Activated CD4-positive, alpha-beta T cell treated with anti-CD3 and anti-CD28 coated beads, Interleukin-2, Interleukin-6, amounts not matched to agents 100 ng/mL and 50 ng/mL, durations not matched to agents 16 hours and 8 hours (primary cell): ENCODE data around the gene TXK.

Experiments used
- DNase-seq: peaks from one replicate; pipeline ENCODE4 v3.0.0-alpha.2; 2020

The TXK gene

GRCh38 chr4:48133669-48134068 is 381 bp downstream of the TXK start:
- no peak for DNase-seq

DNA sequence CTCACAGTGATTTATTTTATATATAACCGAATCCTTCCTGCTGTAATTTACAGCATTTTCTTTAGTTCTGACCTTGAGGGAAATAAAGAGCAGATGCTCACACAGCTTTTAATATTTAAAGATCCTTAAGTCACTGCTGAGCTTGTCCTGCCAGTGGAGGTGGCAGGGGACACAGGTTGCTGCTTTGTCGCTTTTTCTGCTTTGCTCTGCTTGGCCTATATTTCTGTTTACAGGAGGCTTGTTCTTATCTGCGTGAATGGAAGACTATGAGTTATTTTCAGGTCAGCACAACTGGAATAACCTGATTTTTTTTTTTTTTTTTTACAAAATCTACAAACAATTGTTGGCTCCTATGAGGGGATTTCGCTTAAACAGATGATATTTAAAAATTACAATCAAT is 2.3 kb downstream of the TXK start:
- no peak for DNase-seq

DNA sequence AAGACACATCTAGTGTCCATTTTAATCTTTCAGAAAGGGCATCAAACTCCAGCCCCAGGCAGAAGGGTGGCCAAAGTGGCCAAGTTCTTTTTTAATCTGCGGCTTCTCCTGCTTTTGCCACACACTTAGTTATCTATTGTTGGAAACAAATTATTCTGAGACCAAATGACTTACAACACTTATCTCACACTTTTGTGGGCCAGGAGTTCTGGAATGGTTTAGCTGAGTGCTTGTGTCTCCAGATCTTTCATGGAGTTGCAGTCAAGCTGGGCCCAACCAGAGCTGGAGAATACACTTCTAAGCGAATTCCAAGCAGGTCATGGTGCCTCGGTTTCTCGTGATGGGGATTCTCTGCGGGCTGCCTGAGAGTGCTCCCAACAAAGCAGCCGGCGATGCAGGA is 4.0 kb downstream of the TXK start:
- DNase-seq: no peak

GRCh38 chr4:48129307-48130014 is 4.6 kb downstream of the TXK start:
- peak; percentile 55 for DNase-seq

DNA sequence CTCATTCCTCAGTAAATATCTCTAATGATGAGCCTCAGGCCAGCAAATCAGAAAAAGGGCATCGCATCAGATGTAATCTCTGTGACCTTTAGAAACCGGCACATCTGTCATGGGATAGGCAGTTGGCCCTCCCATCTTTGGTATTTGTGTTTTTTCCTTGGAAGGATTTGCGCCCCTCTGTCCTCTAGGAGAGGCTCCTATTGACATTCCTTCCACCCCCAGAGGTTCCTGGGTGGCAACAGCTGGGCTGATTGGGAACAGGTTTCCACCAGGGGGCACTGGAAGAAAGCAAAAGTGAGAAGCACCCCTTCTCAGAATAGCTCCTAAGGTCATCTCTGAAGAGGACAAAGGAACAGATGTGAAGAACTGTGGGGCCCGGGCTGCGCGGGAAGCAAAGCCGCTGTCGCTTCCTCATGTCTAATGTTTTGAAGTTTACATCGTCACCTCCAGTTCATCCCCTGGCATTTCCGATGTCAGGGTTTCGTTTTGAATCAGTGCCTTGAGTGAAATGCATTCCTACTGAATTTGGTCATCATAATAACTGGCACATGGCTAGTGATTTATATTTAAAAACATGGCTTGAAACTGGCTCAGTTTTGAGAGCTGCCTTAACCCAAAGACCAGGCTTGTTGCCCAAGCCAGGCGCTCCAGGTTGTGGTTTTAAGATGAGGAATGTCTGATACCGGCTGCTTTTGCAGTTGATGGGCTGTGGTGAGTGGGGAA is 6.2 kb downstream of the TXK start:
- DNase-seq: peak; percentile 91

GRCh38 chr4:48127231-48127630 is 6.8 kb downstream of the TXK start:
- DNase-seq: no peak

GRCh38 chr4:48126621-48127020 is 7.4 kb downstream of the TXK start:
- DNase-seq: no peak

- DNase-seq: no peak
These were observed 9.2 kb downstream of the TXK start for GRCh38 chr4:48124870-48125269.

DNA sequence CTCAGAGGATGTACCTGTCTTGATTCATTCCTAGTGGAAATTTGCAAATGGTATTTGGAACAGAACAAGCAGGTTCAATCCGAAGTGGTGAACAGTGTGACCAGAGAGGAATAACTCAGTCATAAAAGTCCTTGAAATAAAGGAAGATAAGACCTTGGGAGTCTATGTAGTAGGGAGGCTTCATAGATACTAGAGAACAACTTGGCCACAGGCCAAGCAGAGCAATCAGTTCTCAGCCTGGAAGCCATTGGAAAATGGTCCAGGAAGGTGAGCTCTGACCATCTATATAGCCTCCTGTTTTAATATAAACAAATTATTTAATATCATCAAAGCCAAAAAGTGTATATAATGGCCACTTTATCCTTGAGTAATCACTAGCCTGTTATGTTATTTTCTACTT is 11.3 kb downstream of the TXK start:
- no peak for DNase-seq

DNA sequence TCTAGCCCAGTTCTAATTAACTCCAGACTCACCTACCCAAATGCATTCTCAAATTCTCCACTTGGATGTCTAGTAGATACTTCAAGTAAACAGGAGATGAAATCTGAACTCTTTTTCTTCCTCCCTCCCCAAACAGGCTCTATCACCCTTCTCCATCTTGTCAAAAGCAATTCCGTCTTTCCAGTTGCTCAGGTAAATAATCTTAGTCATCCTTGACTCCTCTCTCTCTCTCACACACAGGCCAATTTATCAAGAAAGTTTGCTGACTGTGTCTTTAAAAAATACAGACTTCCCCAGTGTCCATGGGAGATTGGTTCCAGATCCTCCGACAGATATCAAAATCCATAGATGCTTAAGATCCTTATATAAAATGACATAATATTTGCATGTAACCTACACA is 12.9 kb downstream of the TXK start:
- DNase-seq: no peak

GRCh38 chr4:48120132-48120531 is 13.9 kb downstream of the TXK start:
- no peak for DNase-seq

DNA sequence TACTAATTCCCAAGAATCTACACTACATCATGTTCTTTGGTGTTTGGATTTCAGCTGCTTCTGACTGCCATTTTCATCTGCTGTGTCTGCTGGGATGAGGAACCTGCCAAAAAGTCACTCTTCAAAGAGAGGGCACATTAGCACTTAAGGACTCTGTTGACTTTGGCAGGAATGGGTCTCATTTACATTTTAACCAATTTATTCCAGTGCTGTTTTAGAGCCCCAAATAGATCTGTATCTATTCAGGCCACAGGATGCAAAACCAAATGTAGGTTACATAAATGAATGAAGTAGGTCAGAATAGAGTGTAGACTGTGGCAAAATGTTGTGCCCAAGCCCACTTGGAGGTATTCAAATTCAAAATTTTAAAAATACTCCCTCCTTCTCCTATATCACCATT is 14.4 kb downstream of the TXK start:
- DNase-seq: no peak

DNA sequence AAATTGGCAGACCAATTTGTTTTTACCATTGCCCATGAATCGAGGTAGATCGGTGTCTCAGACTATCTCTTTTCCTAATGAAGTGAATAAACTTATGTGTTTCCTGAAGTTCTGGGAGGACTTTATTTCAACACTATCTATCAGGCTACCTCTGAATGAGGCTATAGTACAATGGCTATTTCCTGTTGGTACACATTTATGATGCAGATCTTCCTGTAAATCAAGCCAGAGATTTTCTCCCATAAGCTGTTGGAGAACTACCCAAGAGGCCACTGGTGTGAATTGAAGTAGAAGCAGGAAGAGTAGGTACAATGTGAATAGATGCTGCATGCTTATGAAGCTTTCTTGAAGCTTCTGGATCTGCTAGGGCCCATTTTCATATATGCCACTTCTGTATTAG is 16.0 kb downstream of the TXK start:
- DNase-seq: no peak

DNA sequence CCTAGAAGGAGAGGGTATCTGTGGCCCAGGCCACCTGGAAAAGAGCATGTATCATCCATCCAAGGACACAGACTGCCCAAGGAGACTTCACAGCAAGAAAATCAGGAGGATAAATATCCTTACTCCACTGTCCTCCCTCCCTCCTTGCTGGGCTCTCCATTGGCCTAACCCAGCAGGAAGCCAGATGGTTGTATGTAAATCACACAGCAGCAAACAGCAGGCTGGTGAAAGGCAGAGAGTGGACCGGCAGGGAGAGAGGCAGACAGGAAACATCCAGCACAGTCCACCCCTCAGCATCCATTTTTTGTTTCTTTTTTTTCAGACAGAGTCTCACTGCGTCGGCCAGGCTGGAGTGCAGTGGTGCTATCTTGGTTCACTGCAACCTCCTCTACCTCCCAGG is 17.5 kb downstream of the TXK start:
- no peak for DNase-seq

DNA sequence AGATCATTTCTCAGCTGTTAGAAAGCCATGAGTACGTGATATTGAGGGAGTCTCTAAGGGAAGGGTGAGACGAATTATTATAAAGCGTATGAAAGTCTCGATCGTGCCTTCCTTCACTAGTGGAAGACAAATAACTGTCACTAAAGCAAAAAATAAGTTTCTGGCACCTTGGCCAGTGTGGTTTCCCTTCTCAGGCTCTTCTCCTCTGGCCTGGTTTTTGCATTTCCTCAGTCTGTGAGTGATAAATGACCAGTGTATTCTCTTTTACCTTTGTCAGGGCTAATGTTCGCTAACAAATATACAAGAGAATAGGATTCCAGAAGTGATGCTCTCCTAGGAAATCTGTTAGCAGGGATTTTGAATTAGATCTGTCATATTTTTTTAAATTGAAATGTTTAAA is 19.6 kb downstream of the TXK start:
- DNase-seq: no peak

DNA sequence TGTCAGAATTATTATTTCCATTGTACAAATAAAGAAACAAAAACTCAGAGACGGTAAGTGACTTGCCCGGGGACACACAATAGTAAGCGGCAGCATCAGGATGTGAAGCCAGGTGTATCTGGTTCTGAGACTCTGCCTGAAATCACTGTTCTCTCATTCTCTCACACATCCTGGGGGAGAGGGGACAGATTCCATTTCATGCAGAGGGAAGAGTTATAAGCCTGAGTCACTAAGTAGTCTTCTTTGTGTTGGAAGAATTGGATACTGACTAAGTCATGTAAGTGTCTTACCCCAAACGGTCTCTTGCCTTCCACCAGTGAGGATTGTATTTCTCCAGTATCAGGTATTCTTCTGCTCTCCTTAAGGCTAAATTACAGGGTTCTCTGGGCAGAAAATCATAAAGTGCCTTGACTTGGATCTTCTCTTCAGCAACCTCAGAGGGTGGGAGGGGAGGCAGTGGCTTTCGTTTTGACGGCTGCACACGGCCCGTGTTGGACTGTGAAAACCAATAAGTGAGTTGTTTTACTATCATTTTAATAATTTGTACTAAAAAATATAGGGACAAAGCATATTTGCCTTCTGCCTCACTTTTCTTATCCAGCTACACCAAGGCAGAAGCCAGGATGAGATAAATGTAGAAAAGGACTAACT is 21.9 kb downstream of the TXK start:
- DNase-seq: peak; percentile 17

DNA sequence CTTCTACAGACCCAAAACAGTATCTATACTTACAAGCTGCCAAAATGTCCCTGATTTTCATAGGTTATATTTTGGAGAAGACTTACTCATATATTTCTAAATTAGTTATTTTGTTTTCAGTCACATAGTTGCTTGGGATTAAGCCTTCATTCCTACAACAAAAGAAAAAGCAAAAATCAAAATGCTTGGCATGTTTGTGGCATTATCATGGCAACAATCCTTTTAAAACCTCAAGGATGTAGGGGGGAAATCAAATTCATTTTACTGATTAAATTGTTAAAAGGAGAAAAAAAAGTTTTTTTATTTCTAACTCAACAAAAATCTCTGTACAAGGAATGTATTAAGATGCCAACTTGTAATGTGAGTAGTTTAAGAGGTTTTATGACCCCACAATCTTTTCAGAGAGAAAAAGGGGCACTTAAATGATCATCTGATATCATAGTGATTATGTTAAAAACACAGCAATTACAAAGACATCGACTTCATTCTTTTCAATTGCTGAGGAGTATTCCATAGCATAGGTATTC is 23.5 kb downstream of the TXK start:
- no peak for DNase-seq

- peak; percentile 65 for DNase-seq
These were observed 24.4 kb downstream of the TXK start for GRCh38 chr4:48109413-48110263.

DNA sequence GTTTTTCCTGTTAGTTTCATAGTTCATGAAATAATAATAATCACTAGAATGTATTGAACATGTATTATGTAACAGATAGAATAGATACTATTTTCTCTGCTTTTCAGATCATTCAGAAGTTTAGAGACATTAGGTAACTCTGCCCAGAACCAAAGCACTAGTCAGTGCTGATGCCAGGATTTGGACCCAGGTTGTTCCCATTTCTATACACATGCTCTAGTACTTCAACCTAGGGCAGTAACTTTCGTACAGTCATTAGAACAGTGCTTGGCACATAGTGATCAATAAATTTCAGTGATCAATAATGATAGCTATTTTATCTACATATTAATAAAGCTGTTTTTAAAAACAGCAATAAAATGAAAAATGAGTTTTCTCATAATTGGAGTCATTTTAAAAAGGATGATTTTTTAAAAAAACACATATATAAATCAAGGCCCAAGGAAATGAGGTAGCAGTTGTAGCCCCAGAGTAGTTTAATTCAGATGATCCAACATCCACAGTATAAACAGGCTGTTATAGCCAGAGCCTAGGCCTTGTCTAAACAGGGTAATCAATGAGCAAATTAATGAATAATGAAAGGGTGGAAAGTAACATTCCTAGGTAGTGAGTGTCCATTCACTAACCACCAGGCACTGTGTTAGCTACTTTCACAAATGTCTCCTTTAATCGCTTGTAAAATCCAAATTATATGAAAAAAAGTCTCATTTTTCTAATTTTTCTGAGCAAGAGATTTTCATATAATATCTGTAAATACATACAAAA is 25.6 kb downstream of the TXK start:
- no peak for DNase-seq

DNA sequence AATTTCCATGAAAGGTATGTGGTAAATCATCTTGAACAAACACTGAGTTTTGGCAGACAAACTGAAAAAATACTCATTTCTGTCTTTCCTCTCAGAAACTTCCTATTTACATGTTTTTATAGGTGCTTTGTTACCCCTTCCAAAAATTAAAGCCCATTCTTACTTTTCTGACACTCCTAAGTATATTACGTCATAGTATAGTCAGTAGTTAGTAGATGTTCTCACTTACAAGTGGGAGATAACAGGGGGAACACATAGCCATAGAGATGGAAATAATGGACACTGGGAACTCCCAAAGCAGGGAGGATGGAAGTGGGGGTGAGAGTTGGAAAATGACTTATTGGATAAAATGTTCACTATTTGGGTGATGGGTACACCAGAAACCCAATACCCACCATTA is 28.8 kb downstream of the TXK start:
- DNase-seq: no peak

- peak; percentile 53 for DNase-seq
These were observed 30.4 kb downstream of the TXK start for GRCh38 chr4:48103483-48104139.

DNA sequence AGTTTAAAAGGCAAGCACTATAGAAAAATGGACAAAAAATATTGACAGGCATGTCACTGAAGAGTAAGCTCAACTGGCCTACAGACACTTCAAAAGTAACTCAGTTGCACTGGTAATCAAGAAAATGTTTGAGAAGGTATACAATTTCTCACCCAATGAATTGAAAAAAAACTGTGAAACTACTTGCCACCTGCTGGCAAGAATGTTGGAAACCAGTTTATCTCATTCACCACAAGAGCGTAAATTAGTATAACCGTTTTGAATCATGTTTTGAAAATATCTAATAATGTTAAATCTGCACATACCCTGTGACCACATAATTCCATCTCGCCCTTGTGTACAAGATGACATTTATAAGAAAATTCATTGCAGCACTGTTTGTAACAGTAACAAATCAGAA is 31.7 kb downstream of the TXK start:
- peak; percentile 12 for DNase-seq
